HT-29 (cell line): ENCODE measurements around the gene TTC28. TPM values are rescaled to one million over a fixed set of nuclear protein-coding genes. Genes with fewer than 3 reads are reported as not detected.
"Not testable (repeated sequence)": the region's sequence is repeated elsewhere in the genome, so short reads cannot be mapped to it uniquely, and the experiment has no call there.

Source experiments
- DNase-seq: peaks from one replicate; pipeline ENCODE4 v3.0.0-alpha.2; 2015; ENCODE audit warnings: low spot score
- total RNA-seq: library from RNA; depleted of rRNA; stranded (reverse); fragments of >200 nt; shearing (Covaris generic); gene quantifications from 2 replicates; pipeline ENCODE4 v1.2.3, GENCODE V29; 2014

The TTC28 gene
- total RNA-seq, 1 experiment from 2014 or later = not detected

GRCh38 chr22:28232204-28232603 is 447.4 kb downstream of the TTC28 start:
- no peak for DNase-seq

GRCh38 chr22:28231441-28231840 is 448.2 kb downstream of the TTC28 start:
- DNase-seq = no peak

GRCh38 chr22:28230671-28231070 is 449.0 kb downstream of the TTC28 start:
- DNase-seq = no peak

- no peak for DNase-seq
Measured at GRCh38 chr22:28229566-28230485, 449.8 kb downstream of the TTC28 start.

- no peak for DNase-seq
Measured at GRCh38 chr22:28223826-28224225, 455.8 kb downstream of the TTC28 start.

- no peak for DNase-seq
Measured at GRCh38 chr22:28222976-28223745, 456.5 kb downstream of the TTC28 start.

GRCh38 chr22:28222571-28222970 is 457.1 kb downstream of the TTC28 start:
- no peak for DNase-seq

- no peak for DNase-seq
Measured at GRCh38 chr22:28222052-28222451, 457.6 kb downstream of the TTC28 start.

- no peak for DNase-seq
Measured at GRCh38 chr22:28220626-28221363, 458.8 kb downstream of the TTC28 start.

GRCh38 chr22:28217277-28217676 is 462.4 kb downstream of the TTC28 start:
- DNase-seq = no peak

- DNase-seq = not testable (repeated sequence)
Measured at GRCh38 chr22:28214750-28215149, 464.9 kb downstream of the TTC28 start.

- not testable (repeated sequence) for DNase-seq
Measured at GRCh38 chr22:28209457-28209856, 470.2 kb downstream of the TTC28 start.

- DNase-seq = no peak
Measured at GRCh38 chr22:28208787-28209186, 470.9 kb downstream of the TTC28 start.

GRCh38 chr22:28208036-28208435 is 471.6 kb downstream of the TTC28 start:
- no peak for DNase-seq

- DNase-seq = no peak
Measured at GRCh38 chr22:28207281-28208030, 472.2 kb downstream of the TTC28 start.

GRCh38 chr22:28205926-28206325 is 473.7 kb downstream of the TTC28 start:
- DNase-seq = no peak

GRCh38 chr22:28204382-28204781 is 475.3 kb downstream of the TTC28 start:
- DNase-seq = no peak

- DNase-seq = no peak
Measured at GRCh38 chr22:28203286-28203685, 476.4 kb downstream of the TTC28 start.

- no peak for DNase-seq
Measured at GRCh38 chr22:28198692-28199091, 480.9 kb downstream of the TTC28 start.

- not testable (repeated sequence) for DNase-seq
Measured at GRCh38 chr22:28191571-28191970, 488.1 kb downstream of the TTC28 start.
